HG02571 (cell line): Measurements from ENCODE around the gene NAV2.
A peak's percentile ranks its signal among the peaks of the same experiment; 100 is the strongest.
"Not testable (repeated sequence)": the region's sequence is repeated elsewhere in the genome, so short reads cannot be mapped to it uniquely, and the experiment has no call there.

Experiments
- ATAC-seq: cut with Tn5 transposase; IDR thresholded peaks from one replicate; pipeline ENCODE4 v1.9.1; 2021; ENCODE audit warnings: mild to moderate bottlenecking, moderate library complexity; ENCODE audit not compliant: unreplicated experiment

NAV2 gene

GRCh38 chr11:20127671-20128527, 415.3 kb downstream of the NAV2 start:
- peak; percentile 80 for ATAC-seq

- ATAC-seq = not testable (repeated sequence)
Observed at GRCh38 chr11:20128528-20128825, 415.8 kb downstream of the NAV2 start.

GRCh38 chr11:20129665-20130064, 417.0 kb downstream of the NAV2 start:
- no peak for ATAC-seq

- no peak for ATAC-seq
Observed at GRCh38 chr11:20131788-20132666, 419.4 kb downstream of the NAV2 start.

GRCh38 chr11:20132667-20133039, 420.0 kb downstream of the NAV2 start:
- no peak for ATAC-seq

GRCh38 chr11:20134991-20135736, 422.5 kb downstream of the NAV2 start:
- no peak for ATAC-seq

- ATAC-seq = no peak
Observed at GRCh38 chr11:20137637-20138036, 425.0 kb downstream of the NAV2 start.

GRCh38 chr11:20138707-20139106, 426.1 kb downstream of the NAV2 start:
- ATAC-seq = no peak

- ATAC-seq = no peak
Observed at GRCh38 chr11:20154381-20154780, 441.7 kb downstream of the NAV2 start.

- no peak for ATAC-seq
Observed at GRCh38 chr11:20155683-20156279, 443.1 kb downstream of the NAV2 start.

GRCh38 chr11:20156280-20156875, 443.7 kb downstream of the NAV2 start:
- ATAC-seq = no peak

- ATAC-seq = no peak
Observed at GRCh38 chr11:20156876-20157613, 444.4 kb downstream of the NAV2 start.

GRCh38 chr11:20157728-20158127, 445.1 kb downstream of the NAV2 start:
- ATAC-seq = no peak

GRCh38 chr11:20158597-20159257, 446.1 kb downstream of the NAV2 start:
- ATAC-seq = no peak

- no peak for ATAC-seq
Observed at GRCh38 chr11:20159466-20160381, 447.1 kb downstream of the NAV2 start.

- no peak for ATAC-seq
Observed at GRCh38 chr11:20160425-20161229, 448.0 kb downstream of the NAV2 start, which contains the start of gene DBX1. DBX1 (minus strand) TSS chr11:20160475; CDS start chr11:20160324, 151 bp downstream.

GRCh38 chr11:20161230-20161918, 448.7 kb downstream of the NAV2 start:
- ATAC-seq = no peak
